A549 (cell line): ENCODE measurements around the gene PEF1. TPM values are rescaled to one million over a fixed set of nuclear protein-coding genes. Genes with fewer than 3 reads are reported as not detected.

Experiments
- ATAC-seq, 2 experiments: fragments of 200-7000 bp in 1 of 2; fragments of >200 bp in 1 of 2; cut with Nextera tagmentation in 1 of 2; cut with Tn5 transposase in 1 of 2; 3 replicates each; pipeline versions ENCODE4 v1.8.0 to v1.9.1; 2018 to 2020; ENCODE audit warnings: mild to moderate bottlenecking in 1 of 2, moderate library complexity in 1 of 2
- CTCF ChIA-PET: fragments of 300-600 bp; sonication (Branson Sonifier 250); formaldehyde crosslinking; extraction: SDS; loops from one replicate; lab custom pipeline; 2021; ENCODE audit warnings: antibody characterized with exemption, inconsistent platforms; lab: Yijun Ruan, JAX
- POLR2A ChIA-PET: fragments of 350-600 bp; formaldehyde crosslinking; extraction: SDS; loops from one replicate; lab custom pipeline; 2021; ENCODE audit warnings: antibody characterized with exemption, inconsistent platforms; lab: Yijun Ruan, JAX
- DNase-seq, 2 experiments: peaks; one replicate each; pipeline versions ENCODE4 v3.0.0 to v3.0.0-alpha.2; 2011 to 2016; ENCODE audit warnings: low read depth in 1 of 2, low spot score in 1 of 2
- FAIRE-seq: peaks from 2 replicates; lab custom pipeline; 2011; peaks lifted over from hg19 to GRCh38; lab: Jason Lieb, UNC
- H3K27ac ChIP-seq, 2 experiments: fragments of >200 bp; sonication (Bioruptor Twin); formaldehyde crosslinking; 3 replicates each; pipeline ENCODE4 v1.5.1; 2016 to 2017
- H3K4me1 ChIP-seq: fragments of >200 bp; sonication (Bioruptor Twin); formaldehyde crosslinking; 3 replicates; pipeline ENCODE4 v1.6.1; 2016
- H3K4me2 ChIP-seq: fragments of >200 bp; sonication (Bioruptor Twin); formaldehyde crosslinking; 3 replicates; pipeline ENCODE4 v1.6.1; 2016
- H3K4me3 ChIP-seq: fragments of >200 bp; sonication (Bioruptor Twin); formaldehyde crosslinking; 3 replicates; pipeline ENCODE4 v1.5.1; 2016
- H3K9me3 ChIP-seq: fragments of >200 bp; sonication (Bioruptor Twin); formaldehyde crosslinking; 3 replicates; pipeline ENCODE4 v1.6.1; 2016
- FOSB ChIP-seq: fragments of 250-450 bp; sonication (Bioruptor Pico); IDR thresholded peaks from 2 replicates; pipeline ENCODE4 v1.5.0; 2020; ENCODE audit warnings: mild to moderate bottlenecking, moderate library complexity
- FOSL2 ChIP-seq, 2 experiments: fragments of 450-650 bp in 1 of 2; fragments of >200 bp in 1 of 2; sonication (Bioruptor Twin) in 1 of 2; formaldehyde crosslinking; IDR thresholded peaks; 2 replicates each; pipeline versions ENCODE4 v1.5.0 to v1.6.1; 2016 to 2020; ENCODE audit warnings: mild to moderate bottlenecking in 1 of 2, moderate library complexity in 1 of 2
- HDAC2 ChIP-seq: fragments of 200-600 bp; sonication (generic); IDR thresholded peaks from 2 replicates; pipeline ENCODE4 v1.6.1; 2016
- JUN ChIP-seq, 2 experiments: fragments of >200 bp; sonication (Bioruptor Twin); formaldehyde crosslinking; IDR thresholded peaks; 2 replicates in 1 of 2; 3 replicates in 1 of 2; pipeline ENCODE4 v1.6.1; 2016 to 2017
- MAX ChIP-seq: IDR thresholded peaks from 2 replicates; pipeline ENCODE4 v1.6.1; 2012
- MAZ ChIP-seq: fragments of 150-350 bp; IDR thresholded peaks from 2 replicates; pipeline ENCODE4 v1.6.1; 2014; ENCODE audit warnings: antibody characterized with exemption, low read depth, low read length, borderline replicate concordance
- NPAS2 ChIP-seq: fragments of 250-450 bp; sonication (Bioruptor Pico); IDR thresholded peaks from 2 replicates; pipeline ENCODE4 v1.8.0; 2022; ENCODE audit warnings: mild to moderate bottlenecking, moderate library complexity, borderline replicate concordance
- RAD21 ChIP-seq, 2 experiments: fragments of >200 bp in 1 of 2; sonication (Bioruptor Twin) in 1 of 2; formaldehyde crosslinking in 1 of 2; IDR thresholded peaks in 1 of 2; conservative IDR thresholded peaks in 1 of 2; 2 replicates in 1 of 2; 3 replicates in 1 of 2; pipeline ENCODE4 v1.6.1; 2012 to 2018; ENCODE audit warnings: inconsistent platforms in 1 of 2
- RARB ChIP-seq: fragments of 250-450 bp; sonication (Bioruptor Pico); IDR thresholded peaks from 2 replicates; pipeline ENCODE4 v1.8.0; 2021; ENCODE audit warnings: mild to moderate bottlenecking, moderate library complexity
- REST ChIP-seq: fragments of 200-600 bp; sonication (generic); IDR thresholded peaks from 2 replicates; pipeline ENCODE4 v1.6.1; 2016; ENCODE audit warnings: antibody characterized with exemption, mild to moderate bottlenecking, moderate library complexity
- WGBS: methylation state at CpG from one replicate; pipeline ENCODE4 v1.1.6; 2017; ENCODE audit errors: missing lambda C conversion rate; 5-methylcytosine and 5-hydroxymethylcytosine counted together
- polyA plus RNA-seq, 4 experiments: library from polyadenylated mRNA; depleted of rRNA in 3 of 4; stranded (reverse); fragments of >200 nt; fragmentation: RNase III in 1 of 4; extraction: RNeasy Plus Mini Kit Qiagen cat#74134 plus additional on column Dnase treatment in 1 of 4; gene quantifications; 2 replicates in 3 of 4; 3 replicates in 1 of 4; pipeline ENCODE4 v1.2.3, GENCODE V29; 2011 to 2017
- TF ChIP-seq, protein P1 (sequence below): fragments of >200 bp; sonication (Bioruptor Twin); formaldehyde crosslinking; IDR thresholded peaks from 3 replicates; pipeline ENCODE4 v1.5.1; 2016

Gene PEF1
- polyA plus RNA-seq, 2 of the 4 experiments (the other 2 are of a cell fraction) = 38.3 to 47.6 TPM

DNA sequence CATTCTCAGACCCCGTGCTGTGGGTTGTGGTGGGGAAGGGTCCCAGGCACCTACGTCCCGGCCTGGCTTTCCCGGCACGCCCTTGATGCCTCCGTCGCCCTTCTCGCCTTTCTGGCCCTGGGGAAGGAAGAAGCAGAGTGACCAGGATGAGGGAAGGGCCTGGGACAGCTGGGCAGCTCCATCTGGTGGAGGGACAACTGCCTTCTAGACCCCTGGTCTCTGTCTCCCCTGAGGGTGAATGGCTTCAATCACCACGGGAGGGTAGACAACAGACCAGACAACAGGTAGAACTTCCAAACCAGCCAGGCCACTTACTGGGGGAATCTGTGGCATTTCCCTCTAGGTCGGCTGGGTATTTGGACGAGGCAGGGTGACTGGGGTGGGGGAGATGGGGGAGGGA, 47.3 kb upstream of the PEF1 start:
- peaks cover 70% of the 10 kb centered on the region for H3K4me1 ChIP-seq
- H3K9me3 ChIP-seq = no peaks in the 10 kb centered on the region
- ChIA-PET CTCF (interaction anchor here (1.0 to 6.3 kb wide), 5 partner anchors 13 to 27 kb away, joined by 3 to 40 read pairs (median 6); no protein-coding TSS in a partner anchor), POLR2A (no interaction called here)
- H3K27ac ChIP-seq = peak overlapping the region; percentile 68 to 95
- FAIRE-seq = no peak
- no peak overlapping the region for H3K4me3 ChIP-seq
- WGBS = 76% methylated on average over 7 of the region's 11 CpGs
- TF ChIP-seq REST (no peak), FOSL2 (IDR thresholded peaks at IDR 0.05) (no peak), FOSL2 (CRISPR knock-in tag; IDR thresholded peaks at IDR 0.05) (no peak), MAZ (no peak), RAD21 (conservative IDR thresholded peaks at IDR 0.05 in 1 of 2, IDR thresholded peaks at IDR 0.05 in 1 of 2) (peak in 1 of 2 experiments; percentile 17; a peak in 1 of 5 replicates)
- TF ChIP-seq, protein P1, sequence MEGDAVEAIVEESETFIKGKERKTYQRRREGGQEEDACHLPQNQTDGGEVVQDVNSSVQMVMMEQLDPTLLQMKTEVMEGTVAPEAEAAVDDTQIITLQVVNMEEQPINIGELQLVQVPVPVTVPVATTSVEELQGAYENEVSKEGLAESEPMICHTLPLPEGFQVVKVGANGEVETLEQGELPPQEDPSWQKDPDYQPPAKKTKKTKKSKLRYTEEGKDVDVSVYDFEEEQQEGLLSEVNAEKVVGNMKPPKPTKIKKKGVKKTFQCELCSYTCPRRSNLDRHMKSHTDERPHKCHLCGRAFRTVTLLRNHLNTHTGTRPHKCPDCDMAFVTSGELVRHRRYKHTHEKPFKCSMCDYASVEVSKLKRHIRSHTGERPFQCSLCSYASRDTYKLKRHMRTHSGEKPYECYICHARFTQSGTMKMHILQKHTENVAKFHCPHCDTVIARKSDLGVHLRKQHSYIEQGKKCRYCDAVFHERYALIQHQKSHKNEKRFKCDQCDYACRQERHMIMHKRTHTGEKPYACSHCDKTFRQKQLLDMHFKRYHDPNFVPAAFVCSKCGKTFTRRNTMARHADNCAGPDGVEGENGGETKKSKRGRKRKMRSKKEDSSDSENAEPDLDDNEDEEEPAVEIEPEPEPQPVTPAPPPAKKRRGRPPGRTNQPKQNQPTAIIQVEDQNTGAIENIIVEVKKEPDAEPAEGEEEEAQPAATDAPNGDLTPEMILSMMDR = 0 out of 3 replicates have a peak, but pooled peaks have one; percentile 5
- ATAC-seq = peak in 1 of 2 experiments; percentile 43; a peak in 3 of 6 replicates
- DNase-seq = no peak
- H3K4me2 ChIP-seq = no peak overlapping the region

- H3K27ac ChIP-seq = peak overlapping the region; percentile 68 to 95; a peak in 5 of 6 replicates
- DNase-seq = no peak
- 100% methylated on average over 2 of the region's 4 CpGs for WGBS
- FAIRE-seq = no peak
- no peak for ATAC-seq
- H3K4me3 ChIP-seq = no peak overlapping the region
- no peak for TF ChIP-seq NPAS2 (CRISPR knock-in tag)
- TF ChIP-seq HDAC2 = no peak
- no peak for TF ChIP-seq FOSB (CRISPR knock-in tag)
- H3K4me1 ChIP-seq = peaks cover 70% of the 10 kb centered on the region
- POLR2A ChIA-PET = interaction anchor here (2.0 kb wide), 1 partner anchor 10 kb away, joined by 11 read pairs; no protein-coding TSS in a partner anchor
- no peak overlapping the region for H3K4me2 ChIP-seq
- H3K9me3 ChIP-seq = no peaks in the 10 kb centered on the region
- CTCF ChIA-PET = interaction anchor here (2.0 to 6.3 kb wide), 5 partner anchors 13 to 27 kb away, joined by 5 to 40 read pairs (median 6); no protein-coding TSS in a partner anchor
Observed at GRCh38 chr1:31691446-31691845, 46.8 kb upstream of the PEF1 start.

DNA sequence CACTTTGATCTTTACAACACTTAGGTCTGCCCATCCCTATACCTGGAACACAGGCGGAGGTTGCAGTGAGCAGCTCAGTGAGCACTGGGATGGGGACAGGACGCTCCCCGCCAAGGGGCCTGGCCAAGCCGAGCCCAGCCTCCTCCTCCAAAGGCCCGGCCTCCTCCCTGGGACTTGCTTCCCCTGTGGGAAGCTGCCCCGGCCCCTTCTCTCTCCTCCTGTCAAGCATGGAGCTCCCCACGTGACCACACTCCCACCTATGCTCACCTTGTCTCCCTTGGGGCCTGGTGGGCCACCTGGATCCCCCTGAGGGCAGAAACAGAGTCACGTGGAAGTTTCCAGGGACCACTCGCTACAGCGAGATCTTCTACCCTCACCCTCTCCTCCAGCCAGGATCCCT, 46.2 kb upstream of the PEF1 start:
- Histone ChIP-seq H3K9me3 (no peaks in the 10 kb centered on the region), H3K27ac (peak overlapping the region; percentile 68 to 95), H3K4me2 (no peak overlapping the region), H3K4me3 (no peak overlapping the region), H3K4me1 (peaks cover 67% of the 10 kb centered on the region)
- ATAC-seq = no peak
- no peak for DNase-seq
- no peak for FAIRE-seq
- 95% methylated on average over 8 of the region's 10 CpGs for WGBS
- ChIA-PET CTCF (interaction anchor here (1.3 to 6.3 kb wide), 6 partner anchors 10 to 26 kb away, joined by 4 to 40 read pairs (median 6); no protein-coding TSS in a partner anchor), POLR2A (interaction anchor here (0.6 to 2.0 kb wide), 2 partner anchors 10 to 25 kb away, joined by 3 to 11 read pairs; no protein-coding TSS in a partner anchor)
- TF ChIP-seq RARB (CRISPR knock-in tag) = no peak

DNA sequence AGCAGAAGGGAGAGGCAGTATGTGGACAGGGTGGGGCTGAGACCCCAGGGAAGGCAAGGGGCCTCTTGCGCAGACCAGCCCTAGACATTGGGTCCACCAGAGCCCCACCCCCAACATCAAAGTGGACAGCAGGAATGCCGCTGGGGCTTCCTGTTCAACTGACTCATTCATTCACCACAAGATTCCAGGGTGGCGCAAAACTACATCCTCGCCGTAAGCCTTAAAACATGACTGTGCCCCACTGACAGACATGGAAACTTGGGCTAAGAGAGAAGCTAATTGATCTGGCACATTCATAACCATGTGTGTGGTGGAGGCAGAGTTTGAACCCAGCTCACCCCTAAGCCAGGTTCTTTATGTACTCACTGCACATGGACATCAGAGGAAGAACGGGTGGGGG, 45.2 kb upstream of the PEF1 start:
- H3K4me1 ChIP-seq = peaks cover 61% of the 10 kb centered on the region
- H3K9me3 ChIP-seq = no peaks in the 10 kb centered on the region
- CTCF ChIA-PET = interaction anchor here (0.6 to 6.3 kb wide), 8 partner anchors 11 to 362 kb away, joined by 3 to 40 read pairs (median 6); no protein-coding TSS in a partner anchor
- no peak overlapping the region for H3K4me3 ChIP-seq
- DNase-seq (peak; percentile 47 to 64), ATAC-seq (peak; percentile 57 to 66; a peak in 4 of 6 replicates), FAIRE-seq (no peak)
- 0 out of 2 replicates have a peak, but pooled peaks have one; percentile 13 for TF ChIP-seq FOSL2 (IDR thresholded peaks at IDR 0.05)
- TF ChIP-seq FOSL2 (CRISPR knock-in tag; IDR thresholded peaks at IDR 0.05) = peak; percentile 62
- peak; percentile 28; the same call in 1 of the 2 replicates for TF ChIP-seq MAX
- TF ChIP-seq JUN (IDR thresholded peaks at IDR 0.05) = 0 out of 5 replicates have a peak, but pooled peaks of 1 of the 2 experiments have one; percentile 24
- no peak for TF ChIP-seq RARB (CRISPR knock-in tag)
- no peak for TF ChIP-seq HDAC2
- POLR2A ChIA-PET = interaction anchor here (1.1 to 2.0 kb wide), 3 partner anchors 11 to 26 kb away, joined by 3 to 11 read pairs (median 5); no protein-coding TSS in a partner anchor
- peak overlapping the region; percentile 68 to 95 for H3K27ac ChIP-seq
- WGBS = 41% methylated on average over 6 of the region's 6 CpGs
- H3K4me2 ChIP-seq = peak overlapping the region; percentile 62
